ENCODE data around the gene PLA2G2C.

The PLA2G2C gene

DNA sequence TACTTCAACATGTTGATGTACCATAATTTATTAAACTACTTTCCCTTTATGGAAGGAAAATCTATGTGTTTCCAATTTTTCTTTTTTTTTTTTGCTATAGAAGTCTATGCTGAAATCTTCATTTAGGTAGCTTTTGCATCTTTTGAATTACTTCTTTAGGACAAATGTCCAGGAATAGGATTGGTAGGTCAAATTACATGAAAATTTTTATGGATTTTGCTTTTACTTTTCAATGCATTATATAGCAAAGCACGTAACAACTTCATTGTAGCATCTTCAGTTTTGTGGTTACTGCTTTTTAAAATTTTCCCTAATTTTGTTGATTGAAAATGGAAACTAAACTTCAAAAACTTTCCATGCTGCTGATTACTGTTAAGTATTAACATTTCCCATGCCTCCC lies 12.0 kb upstream of the PLA2G2C start:
- DNase-seq (ENCODE audit: low spot score) = no peak
- in situ Hi-C loops (cut with MboI; ENCODE audit: low sequenced_read_pairs, unreplicated experiment) = no loop called here
- TF ChIP-seq, protein P1, sequence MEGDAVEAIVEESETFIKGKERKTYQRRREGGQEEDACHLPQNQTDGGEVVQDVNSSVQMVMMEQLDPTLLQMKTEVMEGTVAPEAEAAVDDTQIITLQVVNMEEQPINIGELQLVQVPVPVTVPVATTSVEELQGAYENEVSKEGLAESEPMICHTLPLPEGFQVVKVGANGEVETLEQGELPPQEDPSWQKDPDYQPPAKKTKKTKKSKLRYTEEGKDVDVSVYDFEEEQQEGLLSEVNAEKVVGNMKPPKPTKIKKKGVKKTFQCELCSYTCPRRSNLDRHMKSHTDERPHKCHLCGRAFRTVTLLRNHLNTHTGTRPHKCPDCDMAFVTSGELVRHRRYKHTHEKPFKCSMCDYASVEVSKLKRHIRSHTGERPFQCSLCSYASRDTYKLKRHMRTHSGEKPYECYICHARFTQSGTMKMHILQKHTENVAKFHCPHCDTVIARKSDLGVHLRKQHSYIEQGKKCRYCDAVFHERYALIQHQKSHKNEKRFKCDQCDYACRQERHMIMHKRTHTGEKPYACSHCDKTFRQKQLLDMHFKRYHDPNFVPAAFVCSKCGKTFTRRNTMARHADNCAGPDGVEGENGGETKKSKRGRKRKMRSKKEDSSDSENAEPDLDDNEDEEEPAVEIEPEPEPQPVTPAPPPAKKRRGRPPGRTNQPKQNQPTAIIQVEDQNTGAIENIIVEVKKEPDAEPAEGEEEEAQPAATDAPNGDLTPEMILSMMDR (IDR thresholded peaks at IDR 0.05; ENCODE audit: borderline replicate concordance, control extremely low read depth, extremely low read depth, insufficient read depth, missing control alignments) = no peak

DNA sequence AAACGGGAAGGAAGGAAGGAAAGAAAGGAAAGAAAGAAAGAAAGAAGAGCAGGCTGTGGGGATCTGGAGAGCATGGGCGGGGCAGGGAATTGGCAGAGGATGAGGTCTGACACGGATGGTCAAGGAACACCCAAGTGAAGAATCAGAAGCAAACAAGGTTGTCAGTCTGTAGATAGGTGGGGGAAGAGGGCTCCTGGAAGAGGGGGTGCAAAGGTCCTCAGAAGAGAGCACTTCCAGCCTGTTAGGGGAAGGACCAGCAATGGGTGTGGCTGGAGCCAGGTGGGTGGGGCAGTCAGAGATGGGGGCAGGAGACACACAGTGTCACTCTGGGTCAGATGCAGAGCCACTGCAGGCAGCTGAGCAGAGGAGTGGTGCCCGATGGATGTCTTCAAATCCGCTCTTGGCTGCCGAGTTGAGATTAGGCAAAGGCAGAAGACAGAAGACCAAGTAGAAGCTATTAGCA lies 11.0 kb upstream of the PLA2G2C start:
- in situ Hi-C loops (cut with MboI; ENCODE audit: low sequenced_read_pairs, unreplicated experiment) = no loop called here
- TF ChIP-seq, protein P1 (IDR thresholded peaks at IDR 0.05; ENCODE audit: borderline replicate concordance, control extremely low read depth, extremely low read depth, insufficient read depth, missing control alignments) = no peak
- no peak for DNase-seq (ENCODE audit: low spot score)

DNA sequence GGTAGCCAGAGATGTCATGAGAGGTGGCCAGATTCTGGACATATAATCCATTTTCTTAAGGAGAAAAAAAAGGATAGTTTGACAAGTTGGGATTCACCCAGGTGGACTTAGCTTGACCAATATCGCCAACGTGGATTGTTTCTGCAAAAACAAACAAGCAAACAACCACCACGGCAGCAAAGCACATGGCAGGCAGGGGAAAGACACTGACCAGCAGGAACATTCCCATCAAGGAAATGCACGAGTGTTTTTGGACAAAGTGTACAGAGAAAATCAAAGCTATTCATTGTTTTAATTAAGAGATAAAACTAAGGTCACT lies 9.1 kb upstream of the PLA2G2C start:
- in situ Hi-C loops (cut with MboI; ENCODE audit: low sequenced_read_pairs, unreplicated experiment) = no loop called here
- TF ChIP-seq, protein P1 (IDR thresholded peaks at IDR 0.05; ENCODE audit: borderline replicate concordance, control extremely low read depth, extremely low read depth, insufficient read depth, missing control alignments) = no peak

DNA sequence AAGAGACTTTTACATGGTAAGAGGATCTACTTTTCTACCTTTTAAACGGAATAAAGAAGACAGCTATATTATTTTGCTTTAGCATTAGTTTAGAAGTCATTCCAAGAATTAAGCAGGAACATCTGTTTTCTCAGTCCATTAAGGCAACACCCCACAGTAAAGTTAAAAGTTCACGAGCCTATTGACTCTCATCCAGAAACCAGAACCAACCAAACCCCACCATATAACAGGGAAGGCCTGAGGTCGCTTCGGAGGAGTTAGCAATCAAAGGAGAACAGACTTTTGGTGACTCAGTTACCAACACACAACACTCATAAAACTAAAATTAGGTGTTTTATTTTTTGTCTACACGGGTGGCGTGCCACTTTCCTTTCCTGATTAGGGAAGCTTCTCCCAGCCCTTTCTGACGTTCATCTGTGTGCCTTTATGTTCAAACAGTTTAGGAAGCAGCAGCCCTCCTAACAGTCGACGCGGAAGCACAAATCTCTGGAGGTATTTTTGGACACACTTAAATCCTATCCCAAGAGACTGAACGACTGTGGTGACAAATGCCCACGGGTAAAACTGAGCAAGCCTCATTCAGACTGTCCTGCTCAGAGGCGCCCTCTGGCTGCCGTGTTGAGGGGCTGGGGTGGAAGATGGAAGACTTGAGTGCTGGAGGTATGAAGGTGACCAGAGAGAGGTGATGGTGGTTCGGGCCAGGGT lies 8.6 kb upstream of the PLA2G2C start:
- in situ Hi-C loops (cut with MboI; ENCODE audit: low sequenced_read_pairs, unreplicated experiment) = no loop called here
- TF ChIP-seq, protein P1 (IDR thresholded peaks at IDR 0.05; ENCODE audit: borderline replicate concordance, control extremely low read depth, extremely low read depth, insufficient read depth, missing control alignments) = peak; percentile 82
- peak; percentile 73 for DNase-seq (ENCODE audit: low spot score)

More for the DNA sequence above, 9.1 kb upstream of the PLA2G2C start:
- DNase-seq (ENCODE audit: low spot score) = no peak

DNA sequence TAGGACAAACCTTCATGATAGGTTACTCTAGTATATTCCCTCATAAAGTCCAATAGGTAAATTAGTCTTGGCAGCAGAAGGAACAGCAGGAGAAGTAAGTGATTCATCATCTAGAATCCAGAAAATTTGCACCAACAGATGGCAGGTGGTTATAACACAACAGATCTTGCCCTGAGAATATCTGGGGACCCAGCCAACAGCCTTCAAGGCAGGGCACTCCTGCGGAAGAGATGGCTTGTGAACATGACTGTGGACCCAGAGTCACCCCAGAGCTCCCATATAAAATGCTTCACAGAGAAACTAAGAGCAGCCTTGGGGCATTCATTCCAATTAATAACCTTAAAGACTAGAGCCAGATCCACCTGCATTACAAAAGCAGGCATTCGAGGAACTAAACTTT lies 7.9 kb upstream of the PLA2G2C start:
- TF ChIP-seq, protein P1 (IDR thresholded peaks at IDR 0.05; ENCODE audit: borderline replicate concordance, control extremely low read depth, extremely low read depth, insufficient read depth, missing control alignments) = no peak
- no peak for DNase-seq (ENCODE audit: low spot score)
- in situ Hi-C loops (cut with MboI; ENCODE audit: low sequenced_read_pairs, unreplicated experiment) = no loop called here

DNA sequence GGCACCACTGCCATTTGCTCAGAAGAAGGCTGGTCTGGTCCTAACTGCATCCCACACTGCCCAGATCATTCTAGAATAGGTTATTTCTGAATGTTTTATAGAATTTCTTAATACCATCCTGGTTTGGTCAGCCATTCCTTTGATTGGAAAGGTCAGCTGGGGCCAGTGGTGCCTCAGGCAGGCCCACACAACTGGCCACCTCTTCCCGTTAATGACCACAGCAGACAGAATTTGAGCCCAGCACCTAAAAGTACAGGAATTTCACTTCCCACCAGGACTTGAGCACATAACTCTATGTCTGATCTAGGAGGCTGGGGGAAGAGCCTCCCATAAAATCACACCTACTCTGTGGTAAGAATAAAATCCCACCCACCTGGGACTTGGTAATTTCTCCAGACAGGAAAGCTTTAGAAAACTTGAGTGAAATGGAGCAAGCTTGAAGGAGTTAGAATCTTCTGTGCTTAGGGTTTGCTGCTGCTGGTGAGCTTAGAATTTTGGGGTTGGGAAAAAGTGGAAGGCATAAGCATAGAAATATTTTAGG lies 6.6 kb upstream of the PLA2G2C start:
- TF ChIP-seq, protein P1 (IDR thresholded peaks at IDR 0.05; ENCODE audit: borderline replicate concordance, control extremely low read depth, extremely low read depth, insufficient read depth, missing control alignments) = no peak
- no peak for DNase-seq (ENCODE audit: low spot score)
- in situ Hi-C loops (cut with MboI; ENCODE audit: low sequenced_read_pairs, unreplicated experiment) = no loop called here
